Measurements from ENCODE around the gene NTM. TPM values are rescaled to one million over a fixed set of nuclear protein-coding genes. Genes with fewer than 3 reads are reported as not detected.

Gene NTM
- total RNA-seq, 1 experiment from 2014 or later, result 0.73 TPM

GRCh38 chr11:132161403-132162078 lies 791.1 kb downstream of the NTM start:
- DNase-seq, result no peak
- Mint-ChIP-seq H3K4me1 (ENCODE audit: low read depth, unreplicated experiment) (no peaks in the 10 kb centered on the region), H3K36me3 (ENCODE audit: insufficient read depth, unreplicated experiment) (no peaks in the 10 kb centered on the region), H3K4me3 (ENCODE audit: unreplicated experiment) (no peak overlapping the region), H3K27ac (ENCODE audit: unreplicated experiment) (no peak overlapping the region), H3K9me3 (ENCODE audit: unreplicated experiment) (no peaks in the 10 kb centered on the region), H3K27me3 (ENCODE audit: insufficient read depth, unreplicated experiment) (peaks cover 7% of the 10 kb centered on the region)
- TF ChIP-seq CTCF (IDR thresholded peaks at IDR 0.05; ENCODE audit: insufficient read depth in 1 of 2, low read depth in 1 of 2, low read length in 1 of 2, severe bottlenecking in 1 of 2, unreplicated experiment in 1 of 2), result no peak
- Histone ChIP-seq H3K36me3 (ENCODE audit: control insufficient read depth, insufficient read depth, low read length) (no peaks in the 10 kb centered on the region), H3K4me3 (ENCODE audit: low read depth, low read length) (no peak overlapping the region), H3K9me3 (no peaks in the 10 kb centered on the region), H3K27me3 (replicated peaks; ENCODE audit: control insufficient read depth, insufficient read depth, low read length) (no peaks in the 10 kb centered on the region), H3K4me1 (no peaks in the 10 kb centered on the region)
- no TSS peak for BruUV-seq (replicated peaks)
- intact Hi-C loops (cut with micrococcal nuclease; ENCODE audit: unreplicated experiment), result no loop called here
- CTCF ChIA-PET, result interaction anchor here (0.7 kb wide), 1 partner anchor 166 kb away, joined by 3 read pairs; no protein-coding TSS in a partner anchor
- POLR2A ChIA-PET, result no interaction called here

GRCh38 chr11:132168344-132168981 lies 798.0 kb downstream of the NTM start:
- H3K4me1 ChIP-seq, result no peaks in the 10 kb centered on the region
- Mint-ChIP-seq H3K27me3 (ENCODE audit: insufficient read depth, unreplicated experiment) (peaks cover 3% of the 10 kb centered on the region), H3K9me3 (ENCODE audit: unreplicated experiment) (no peaks in the 10 kb centered on the region), H3K36me3 (ENCODE audit: insufficient read depth, unreplicated experiment) (no peaks in the 10 kb centered on the region), H3K27ac (ENCODE audit: unreplicated experiment) (no peak overlapping the region), H3K4me1 (ENCODE audit: low read depth, unreplicated experiment) (no peaks in the 10 kb centered on the region), H3K4me3 (ENCODE audit: unreplicated experiment) (no peak overlapping the region)
- no TSS peak for BruUV-seq (replicated peaks)
- ChIA-PET POLR2A (no interaction called here), CTCF (no interaction called here)
- H3K36me3 ChIP-seq (ENCODE audit: control insufficient read depth, insufficient read depth, low read length), result no peaks in the 10 kb centered on the region
- no peak for TF ChIP-seq CTCF (IDR thresholded peaks at IDR 0.05; ENCODE audit: insufficient read depth in 1 of 2, low read depth in 1 of 2, low read length in 1 of 2, severe bottlenecking in 1 of 2, unreplicated experiment in 1 of 2)
- no peak overlapping the region for H3K4me3 ChIP-seq (ENCODE audit: low read depth, low read length)
- H3K27me3 ChIP-seq (replicated peaks; ENCODE audit: control insufficient read depth, insufficient read depth, low read length), result no peaks in the 10 kb centered on the region
- no peaks in the 10 kb centered on the region for H3K9me3 ChIP-seq
- intact Hi-C loops (cut with micrococcal nuclease; ENCODE audit: unreplicated experiment), result no loop called here
- no peak for DNase-seq

DNA sequence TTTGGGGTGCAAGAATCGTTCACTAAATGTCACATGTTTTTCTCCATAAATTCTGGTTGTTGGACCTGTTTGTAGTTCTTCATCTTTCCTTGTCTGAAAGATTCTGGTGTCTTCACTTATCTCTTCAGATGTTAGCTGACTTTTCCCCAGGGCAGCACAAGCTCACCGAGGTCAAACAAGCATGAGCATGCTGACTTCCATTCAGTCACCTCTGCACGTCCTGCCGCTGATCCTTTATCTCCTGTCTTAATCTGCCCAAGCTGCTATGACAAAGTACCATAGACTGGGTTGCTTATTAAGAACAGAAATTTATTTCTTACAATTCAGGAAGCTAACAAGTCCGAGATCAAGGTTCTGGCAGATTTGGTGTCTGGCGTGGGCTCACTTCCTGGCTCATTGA lies 800.6 kb downstream of the NTM start:
- CTCF ChIA-PET, result no interaction called here
- POLR2A ChIA-PET, result no interaction called here
- H3K4me3 ChIP-seq (ENCODE audit: low read depth, low read length), result no peak overlapping the region
- no TSS peak for BruUV-seq (replicated peaks)
- no peaks in the 10 kb centered on the region for H3K36me3 ChIP-seq (ENCODE audit: control insufficient read depth, insufficient read depth, low read length)
- TF ChIP-seq CTCF (IDR thresholded peaks at IDR 0.05; ENCODE audit: insufficient read depth in 1 of 2, low read depth in 1 of 2, low read length in 1 of 2, severe bottlenecking in 1 of 2, unreplicated experiment in 1 of 2), result no peak
- no peaks in the 10 kb centered on the region for H3K27me3 ChIP-seq (replicated peaks; ENCODE audit: control insufficient read depth, insufficient read depth, low read length)
- intact Hi-C loops (cut with micrococcal nuclease; ENCODE audit: unreplicated experiment), result no loop called here
- H3K9me3 ChIP-seq, result no peaks in the 10 kb centered on the region
- Mint-ChIP-seq H3K36me3 (ENCODE audit: insufficient read depth, unreplicated experiment) (no peaks in the 10 kb centered on the region), H3K27ac (ENCODE audit: unreplicated experiment) (no peak overlapping the region), H3K9me3 (ENCODE audit: unreplicated experiment) (peaks cover 7% of the 10 kb centered on the region), H3K4me1 (ENCODE audit: low read depth, unreplicated experiment) (no peaks in the 10 kb centered on the region), H3K27me3 (ENCODE audit: insufficient read depth, unreplicated experiment) (peaks cover 3% of the 10 kb centered on the region), H3K4me3 (ENCODE audit: unreplicated experiment) (no peak overlapping the region)
- no peak for DNase-seq
- H3K4me1 ChIP-seq, result no peaks in the 10 kb centered on the region

Data from Caco-2 (cell line).